Parathyroid adenoma (tissue), 2 donors: ENCODE results near the gene FNDC3B.

ENCODE experiments used
- H2AFZ ChIP-seq: fragments of 300-600 bp; sonication (generic); one replicate; pipeline ENCODE4 v1.7.0; 2017; ENCODE audit warnings: antibody characterized with exemption, mild to moderate bottlenecking
- H3K27ac ChIP-seq: fragments of 300-600 bp; sonication (generic); one replicate; pipeline ENCODE4 v1.7.0; 2017
- H3K27me3 ChIP-seq: fragments of 300-600 bp; sonication (generic); one replicate; pipeline ENCODE4 v1.7.0; 2017; ENCODE audit warnings: low read length; ENCODE audit not compliant: control insufficient read depth, insufficient read depth
- H3K36me3 ChIP-seq: fragments of 300-600 bp; sonication (generic); one replicate; pipeline ENCODE4 v1.7.0; 2017; ENCODE audit warnings: low read length; ENCODE audit not compliant: control insufficient read depth, insufficient read depth
- H3K4me1 ChIP-seq: fragments of 300-600 bp; sonication (generic); one replicate; pipeline ENCODE4 v1.7.0; 2017; ENCODE audit warnings: control low read depth
- H3K4me2 ChIP-seq: fragments of 300-600 bp; sonication (generic); one replicate; pipeline ENCODE4 v1.7.0; 2017; ENCODE audit warnings: low read length
- H3K4me3 ChIP-seq: fragments of 300-600 bp; sonication (generic); one replicate; pipeline ENCODE4 v1.7.0; 2017; ENCODE audit warnings: low read depth, low read length
- H3K79me2 ChIP-seq: fragments of 300-600 bp; sonication (generic); one replicate; pipeline ENCODE4 v1.7.0; 2017; ENCODE audit warnings: control low read depth
- H3K9ac ChIP-seq: fragments of 300-600 bp; sonication (generic); one replicate; pipeline ENCODE4 v1.7.0; 2017; ENCODE audit warnings: mild to moderate bottlenecking
- H3K9me3 ChIP-seq: fragments of 300-600 bp; sonication (generic); one replicate; pipeline ENCODE4 v1.7.0; 2017; ENCODE audit warnings: low read length; ENCODE audit not compliant: control insufficient read depth
- TF ChIP-seq, protein P1 (sequence below): fragments of 300-600 bp; sonication (generic); IDR thresholded peaks from one replicate; pipeline ENCODE4 v1.7.0; 2017; ENCODE audit warnings: antibody characterized with exemption, mild to moderate bottlenecking
- donor health status: primary hyperparathyroidism.

The FNDC3B gene

DNA sequence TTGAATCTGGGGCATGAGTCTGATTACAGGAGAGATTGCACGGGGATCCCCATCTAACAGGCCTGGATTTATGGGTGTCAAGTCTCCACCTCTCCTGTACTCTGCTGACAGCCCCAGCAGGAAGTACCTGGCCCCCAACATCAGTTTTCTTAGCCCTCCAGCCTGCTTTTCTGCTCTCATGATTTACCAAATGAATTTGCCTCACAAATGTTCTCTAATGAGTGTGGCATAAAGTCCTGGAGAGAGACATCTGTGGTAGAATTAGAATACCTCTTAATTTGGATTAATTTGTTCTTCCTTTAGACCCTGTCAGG is 60.1 kb downstream of the FNDC3B start:
- Histone ChIP-seq H3K27ac (no peak overlapping the region), H3K27me3 (no peaks in the 10 kb centered on the region), H2AFZ (no peak overlapping the region), H3K36me3 (no peaks in the 10 kb centered on the region), H3K9me3 (no peaks in the 10 kb centered on the region), H3K4me3 (no peak overlapping the region), H3K9ac (no peak overlapping the region), H3K4me2 (no peak overlapping the region), H3K4me1 (peaks cover 8% of the 10 kb centered on the region), H3K79me2 (peaks cover 6% of the 10 kb centered on the region)
- TF ChIP-seq, protein P1, sequence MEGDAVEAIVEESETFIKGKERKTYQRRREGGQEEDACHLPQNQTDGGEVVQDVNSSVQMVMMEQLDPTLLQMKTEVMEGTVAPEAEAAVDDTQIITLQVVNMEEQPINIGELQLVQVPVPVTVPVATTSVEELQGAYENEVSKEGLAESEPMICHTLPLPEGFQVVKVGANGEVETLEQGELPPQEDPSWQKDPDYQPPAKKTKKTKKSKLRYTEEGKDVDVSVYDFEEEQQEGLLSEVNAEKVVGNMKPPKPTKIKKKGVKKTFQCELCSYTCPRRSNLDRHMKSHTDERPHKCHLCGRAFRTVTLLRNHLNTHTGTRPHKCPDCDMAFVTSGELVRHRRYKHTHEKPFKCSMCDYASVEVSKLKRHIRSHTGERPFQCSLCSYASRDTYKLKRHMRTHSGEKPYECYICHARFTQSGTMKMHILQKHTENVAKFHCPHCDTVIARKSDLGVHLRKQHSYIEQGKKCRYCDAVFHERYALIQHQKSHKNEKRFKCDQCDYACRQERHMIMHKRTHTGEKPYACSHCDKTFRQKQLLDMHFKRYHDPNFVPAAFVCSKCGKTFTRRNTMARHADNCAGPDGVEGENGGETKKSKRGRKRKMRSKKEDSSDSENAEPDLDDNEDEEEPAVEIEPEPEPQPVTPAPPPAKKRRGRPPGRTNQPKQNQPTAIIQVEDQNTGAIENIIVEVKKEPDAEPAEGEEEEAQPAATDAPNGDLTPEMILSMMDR, result no peak

DNA sequence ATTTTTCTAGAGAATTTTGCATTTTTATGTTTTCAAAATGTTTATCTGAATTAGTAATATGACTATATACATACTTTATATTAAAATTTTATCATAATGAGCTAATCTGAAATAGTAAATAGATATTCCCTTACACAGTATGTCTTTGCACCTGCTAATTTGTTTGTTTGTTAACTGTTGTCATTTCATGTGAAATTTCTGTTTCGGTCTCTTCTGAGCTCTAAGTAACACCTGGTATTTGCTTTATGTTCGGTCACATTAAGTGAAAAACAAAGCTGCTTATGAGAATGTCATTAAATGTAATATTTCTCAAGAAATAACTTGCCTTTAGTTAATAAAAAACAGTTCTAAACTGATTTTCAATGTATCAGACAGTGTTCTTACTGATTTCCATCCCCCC is 61.1 kb downstream of the FNDC3B start:
- Histone ChIP-seq H3K4me1 (peaks cover 8% of the 10 kb centered on the region), H3K4me2 (no peak overlapping the region), H3K27ac (no peak overlapping the region)

DNA sequence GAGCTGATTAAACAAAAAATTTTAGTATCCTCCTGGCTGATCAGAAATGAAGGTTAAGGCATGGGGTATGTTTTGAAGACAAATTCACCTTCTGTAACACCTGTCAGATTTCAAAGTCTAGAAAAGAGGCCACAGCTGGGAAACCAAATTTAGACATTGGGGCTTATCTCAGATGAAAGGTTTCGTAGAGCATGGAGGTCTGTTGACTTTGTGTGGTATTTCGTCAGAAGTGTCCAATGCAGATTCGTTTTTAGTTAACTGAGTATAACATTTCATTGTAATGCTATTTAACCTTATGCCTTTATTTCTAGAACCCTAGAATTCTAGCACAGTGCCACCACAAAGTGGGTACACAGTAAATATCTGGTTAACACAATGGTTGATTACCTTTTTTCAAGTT is 61.7 kb downstream of the FNDC3B start:
- H3K27me3 ChIP-seq, result no peaks in the 10 kb centered on the region
- H3K4me1 ChIP-seq, result peaks cover 8% of the 10 kb centered on the region
- H2AFZ ChIP-seq, result no peak overlapping the region
- H3K9ac ChIP-seq, result no peak overlapping the region
- peaks cover 6% of the 10 kb centered on the region for H3K79me2 ChIP-seq
- H3K4me3 ChIP-seq, result no peak overlapping the region
- H3K36me3 ChIP-seq, result no peaks in the 10 kb centered on the region
- H3K4me2 ChIP-seq, result no peak overlapping the region
- H3K27ac ChIP-seq, result no peak overlapping the region
- TF ChIP-seq, protein P1, result no peak
- H3K9me3 ChIP-seq, result no peaks in the 10 kb centered on the region

More for the DNA sequence above, 61.1 kb downstream of the FNDC3B start:
- H3K27me3 ChIP-seq, result no peaks in the 10 kb centered on the region
- peaks cover under 1% of the 10 kb centered on the region for H3K79me2 ChIP-seq
- no peak overlapping the region for H2AFZ ChIP-seq
- TF ChIP-seq, protein P1, result no peak
- H3K4me3 ChIP-seq, result no peak overlapping the region
- no peaks in the 10 kb centered on the region for H3K9me3 ChIP-seq
- no peak overlapping the region for H3K9ac ChIP-seq
- H3K36me3 ChIP-seq, result no peaks in the 10 kb centered on the region

DNA sequence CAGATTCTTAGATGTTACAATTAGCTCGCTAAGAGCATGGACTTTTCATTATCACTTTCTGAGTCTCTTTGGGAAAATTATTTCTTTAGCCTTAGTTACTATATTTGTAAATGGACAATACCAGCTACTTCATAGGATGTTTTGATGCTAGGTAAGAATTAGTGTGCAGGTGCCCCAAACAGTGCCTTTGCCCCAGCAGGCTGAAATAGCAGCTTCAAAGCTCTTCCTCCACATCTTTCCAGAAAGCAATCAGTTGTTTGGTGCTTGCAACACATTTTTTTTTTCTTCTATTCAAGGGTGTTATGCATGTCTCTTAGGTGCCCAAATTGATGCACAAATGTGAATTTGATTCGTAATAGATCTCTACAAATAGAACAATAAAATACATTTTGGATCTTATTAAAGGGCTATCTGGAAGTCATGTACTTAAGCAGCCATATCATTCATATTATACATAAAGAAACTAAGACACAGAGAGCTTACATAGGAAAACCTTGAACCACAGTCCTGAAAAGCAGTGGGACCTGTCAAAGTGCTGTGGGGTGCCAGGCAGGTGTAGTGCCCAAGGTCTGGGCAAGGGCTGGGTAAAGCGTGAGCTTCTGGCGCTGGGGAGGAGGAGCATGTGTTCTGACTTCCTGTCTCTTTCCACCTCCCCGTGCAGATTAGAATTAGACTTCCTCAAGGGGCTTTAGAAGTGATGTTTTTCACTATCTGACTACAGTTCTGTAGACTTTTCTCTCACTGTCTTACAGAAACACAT is 62.9 kb downstream of the FNDC3B start:
- Histone ChIP-seq H3K9ac (no peak overlapping the region), H3K4me1 (peaks cover 8% of the 10 kb centered on the region), H3K4me2 (no peak overlapping the region), H3K27ac (no peak overlapping the region), H3K9me3 (no peaks in the 10 kb centered on the region), H3K79me2 (peaks cover 16% of the 10 kb centered on the region), H3K36me3 (no peaks in the 10 kb centered on the region), H3K27me3 (no peaks in the 10 kb centered on the region), H3K4me3 (no peak overlapping the region), H2AFZ (no peak overlapping the region)
- TF ChIP-seq, protein P1, result no peak

DNA sequence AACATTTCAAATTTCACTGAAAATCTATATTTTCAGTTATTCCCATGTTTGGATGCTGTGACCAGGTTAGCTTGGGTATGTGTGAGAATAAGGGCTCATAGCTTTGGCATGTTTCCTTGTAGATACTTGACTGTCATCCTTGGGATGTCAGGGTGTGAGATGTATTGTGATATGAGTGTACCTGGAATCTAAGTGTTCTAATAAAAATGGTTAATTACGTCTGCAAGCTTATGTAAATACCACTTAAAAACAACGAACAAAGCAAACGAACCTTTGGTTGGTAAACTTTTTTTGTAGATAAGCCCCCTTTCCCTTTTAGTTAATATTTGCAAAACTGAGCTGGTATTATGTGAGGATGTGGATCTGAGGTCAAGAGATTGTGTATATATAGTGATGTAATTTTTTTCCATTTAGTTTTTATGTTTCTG is 63.5 kb downstream of the FNDC3B start:
- Histone ChIP-seq H3K79me2 (peaks cover 22% of the 10 kb centered on the region), H3K27ac (no peak overlapping the region), H3K36me3 (no peaks in the 10 kb centered on the region), H3K9ac (no peak overlapping the region), H3K9me3 (no peaks in the 10 kb centered on the region), H3K4me2 (no peak overlapping the region), H3K4me1 (peaks cover 8% of the 10 kb centered on the region), H3K27me3 (no peaks in the 10 kb centered on the region), H2AFZ (no peak overlapping the region), H3K4me3 (no peak overlapping the region)
- TF ChIP-seq, protein P1, result no peak
